22Rv1 (cell line): ENCODE results near the gene NDUFAF3.

ENCODE experiments used
- H3K27ac ChIP-seq: fragments of 450-650 bp; 2 replicates; pipeline ENCODE4 v1.5.1; 2017
- CTCF ChIP-seq: fragments of 450-650 bp; IDR thresholded peaks from 2 replicates; pipeline ENCODE4 v1.5.1; 2017; ENCODE audit warnings: mild to moderate bottlenecking
- ZFX ChIP-seq: fragments of 450-650 bp; IDR thresholded peaks from 2 replicates; pipeline ENCODE4 v1.6.1; 2017; ENCODE audit warnings: antibody characterized with exemption, borderline replicate concordance

Gene NDUFAF3

GRCh38 chr3:48984663-48985062 lies 37.3 kb upstream of the NDUFAF3 start:
- peak overlapping the region; percentile 17; the same call in 1 of the 2 replicates for H3K27ac ChIP-seq
- TF ChIP-seq ZFX (no peak), CTCF (no peak)

DNA sequence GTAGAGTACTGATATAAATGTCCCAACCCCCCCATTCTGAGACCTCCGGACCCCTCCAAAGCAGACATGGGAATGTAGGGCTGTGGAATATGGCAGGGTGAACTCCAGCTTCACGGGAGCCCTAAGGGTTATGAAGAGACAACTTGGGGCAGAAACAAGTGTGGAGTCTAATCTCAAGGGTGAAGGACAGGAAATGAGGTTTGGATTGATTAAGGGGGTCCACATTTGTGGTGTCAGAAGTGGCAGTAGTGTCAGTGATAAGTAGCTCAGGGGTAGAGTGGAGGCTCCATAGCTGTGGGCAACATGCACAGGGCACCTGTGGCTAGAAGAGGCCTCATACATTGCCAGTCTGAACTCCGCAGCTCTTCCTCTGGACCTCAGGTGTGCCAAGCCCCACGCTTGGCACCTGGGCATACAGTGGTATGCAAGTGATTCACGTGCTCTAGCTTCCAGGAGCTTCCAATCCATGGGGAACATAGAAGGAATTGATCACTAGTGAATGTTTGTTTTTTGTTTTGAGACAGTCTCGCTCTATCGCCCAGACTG lies 36.0 kb upstream of the NDUFAF3 start:
- TF ChIP-seq ZFX = no peak
- TF ChIP-seq CTCF = no peak
- 0 out of 2 replicates have a peak overlapping the region, but pooled peaks have one; percentile 17 for H3K27ac ChIP-seq

- peak overlapping the region; percentile 92 for H3K27ac ChIP-seq
- TF ChIP-seq CTCF (no peak), ZFX (no peak)
Observed at GRCh38 chr3:48989126-48989795, 32.7 kb upstream of the NDUFAF3 start.

- H3K27ac ChIP-seq = peak within 1 kb of the TSS; percentile 92
- no peak for TF ChIP-seq ZFX
- peak; percentile 59 for TF ChIP-seq CTCF
Observed at GRCh38 chr3:48989796-48990635, 31.9 kb upstream of the NDUFAF3 start, which contains the start of gene P4HTM. TSS of gene P4HTM (plus strand) at chr3:48990241. CDS start at chr3:48990257, 16 bp downstream.

DNA sequence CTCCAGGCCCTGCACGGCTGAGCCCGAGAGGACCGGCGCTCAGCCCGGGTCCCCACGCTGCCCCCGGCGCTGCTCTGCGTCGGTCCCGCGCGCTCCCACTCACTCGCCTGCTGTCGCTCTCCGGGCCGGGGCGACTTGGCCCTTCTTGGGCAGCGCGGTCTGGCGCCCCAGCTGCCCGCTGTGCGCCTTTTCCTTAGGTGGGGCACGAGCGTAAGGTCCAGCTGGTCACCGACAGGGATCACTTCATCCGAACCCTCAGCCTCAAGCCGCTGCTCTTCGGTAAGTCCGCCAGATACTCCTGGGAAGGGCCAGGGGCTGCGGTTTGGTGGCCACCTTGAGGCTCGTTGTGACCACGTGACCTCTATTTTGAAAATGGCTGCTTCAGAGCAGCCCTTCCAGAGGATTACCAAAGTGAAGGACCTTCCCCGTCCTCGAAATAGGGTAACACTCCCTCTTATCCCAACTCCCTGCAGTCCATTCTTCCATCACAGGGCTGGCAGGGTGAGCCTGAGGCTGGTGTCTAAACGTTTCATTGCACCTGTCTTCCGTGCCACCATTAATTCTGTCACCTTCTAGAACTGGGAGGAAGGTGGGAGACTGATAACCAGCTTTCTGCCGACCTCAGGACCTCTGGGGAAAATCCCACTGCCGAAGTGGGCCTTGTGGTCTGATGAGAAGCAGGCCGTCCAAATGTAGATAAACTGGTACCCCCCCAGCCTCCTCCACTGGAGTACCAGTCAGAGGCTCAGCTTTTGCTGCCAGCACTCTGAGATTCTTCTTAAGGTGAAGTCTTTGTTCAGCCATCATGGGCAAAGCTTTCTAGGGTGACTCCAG lies 31.1 kb upstream of the NDUFAF3 start:
- H3K27ac ChIP-seq = peak overlapping the region; percentile 92
- TF ChIP-seq ZFX (no peak), CTCF (no peak)

GRCh38 chr3:48991851-48992545 lies 29.9 kb upstream of the NDUFAF3 start:
- TF ChIP-seq CTCF (no peak), ZFX (no peak)
- peak overlapping the region; percentile 92 for H3K27ac ChIP-seq
